Upper lobe of right lung (tissue), 1 donor: ENCODE results near the gene DRG1. TPM values are rescaled to one million over a fixed set of nuclear protein-coding genes. Genes with fewer than 3 reads are reported as not detected.
A peak's percentile ranks its signal among the peaks of the same experiment; 100 is the strongest.

ENCODE experiments used
- ATAC-seq: fragments of 200-7000 bp; cut with Tn5 transposase; one replicate; pipeline ENCODE4 v1.9.1; 2020; ENCODE audit warnings: mild to moderate bottlenecking, moderate library complexity
- DNase-seq: peaks from one replicate; pipeline ENCODE4 v3.0.0-alpha.2; 2020
- H3K27ac ChIP-seq: fragments of 200-600 bp; one replicate; pipeline ENCODE4 v1.8.0; 2022
- H3K27me3 ChIP-seq: fragments of 200-600 bp; one replicate; pipeline ENCODE4 v1.8.0; 2022; ENCODE audit warnings: mild to moderate bottlenecking
- H3K36me3 ChIP-seq: fragments of 200-600 bp; one replicate; pipeline ENCODE4 v1.8.0; 2022
- H3K4me1 ChIP-seq: fragments of 200-600 bp; one replicate; pipeline ENCODE4 v1.8.0; 2022
- H3K4me3 ChIP-seq: fragments of 200-600 bp; one replicate; pipeline ENCODE4 v1.8.0; 2022; ENCODE audit warnings: mild to moderate bottlenecking
- H3K9me3 ChIP-seq: fragments of 200-600 bp; one replicate; pipeline ENCODE4 v1.8.0; 2022
- CTCF ChIP-seq: fragments of 200-600 bp; IDR thresholded peaks from one replicate; pipeline ENCODE4 v1.8.0; 2022; ENCODE audit warnings: antibody characterized with exemption
- intact Hi-C: fragments of 100-400 bp; cut with DNase I; formaldehyde crosslinking; loops from one replicate; pipeline ENCODE4 v1.11.0; 2022
- total RNA-seq: library from RNA; stranded (reverse); fragmentation: NEBNext Ultra II Directional; extraction: Animal tissue kit (Norgen Biotek cat#: 25700); gene quantifications from one replicate; pipeline ENCODE4 v1.2.1, GENCODE V29; 2021
- donor health status: DM: no; HTN: yes; CAD: no; lungs with severe emphysema.

The DRG1 gene
- total RNA-seq, 1 donor from 2014 or later: 35.5 TPM

- Histone ChIP-seq H3K27ac (no peak overlapping the region), H3K27me3 (no peaks in the 10 kb centered on the region), H3K9me3 (no peaks in the 10 kb centered on the region), H3K4me3 (no peak overlapping the region), H3K4me1 (no peaks in the 10 kb centered on the region), H3K36me3 (peaks cover 95% of the 10 kb centered on the region)
- intact Hi-C loops: no loop called here
- ATAC-seq: no peak
- no peak for TF ChIP-seq CTCF
- no peak for DNase-seq
Measured at GRCh38 chr22:31443516-31443915, 44.1 kb downstream of the DRG1 start.

- Histone ChIP-seq H3K4me1 (no peaks in the 10 kb centered on the region), H3K27ac (no peak overlapping the region), H3K27me3 (no peaks in the 10 kb centered on the region), H3K9me3 (no peaks in the 10 kb centered on the region), H3K36me3 (peaks cover 74% of the 10 kb centered on the region), H3K4me3 (no peak overlapping the region)
- no peak for TF ChIP-seq CTCF
- DNase-seq: no peak
- no peak for ATAC-seq
- intact Hi-C loops: no loop called here
Measured at GRCh38 chr22:31445642-31446041, 46.2 kb downstream of the DRG1 start.

GRCh38 chr22:31446208-31446607 is 46.8 kb downstream of the DRG1 start:
- Histone ChIP-seq H3K4me1 (no peaks in the 10 kb centered on the region), H3K4me3 (no peak overlapping the region), H3K9me3 (no peaks in the 10 kb centered on the region), H3K36me3 (peaks cover 68% of the 10 kb centered on the region), H3K27me3 (no peaks in the 10 kb centered on the region), H3K27ac (no peak overlapping the region)
- intact Hi-C loops: no loop called here
- no peak for ATAC-seq
- DNase-seq: no peak
- TF ChIP-seq CTCF: no peak

- Histone ChIP-seq H3K36me3 (peaks cover 62% of the 10 kb centered on the region), H3K4me3 (no peak overlapping the region), H3K27ac (no peak overlapping the region), H3K4me1 (no peaks in the 10 kb centered on the region), H3K27me3 (no peaks in the 10 kb centered on the region), H3K9me3 (no peaks in the 10 kb centered on the region)
- intact Hi-C loops: no loop called here
- TF ChIP-seq CTCF: no peak
- no peak for DNase-seq
- no peak for ATAC-seq
Measured at GRCh38 chr22:31446767-31447166, 47.4 kb downstream of the DRG1 start.

GRCh38 chr22:31447337-31447736 is 47.9 kb downstream of the DRG1 start:
- TF ChIP-seq CTCF: no peak
- H3K36me3 ChIP-seq: peaks cover 57% of the 10 kb centered on the region
- ATAC-seq (no peak), DNase-seq (no peak)
- no peaks in the 10 kb centered on the region for H3K9me3 ChIP-seq
- no peaks in the 10 kb centered on the region for H3K27me3 ChIP-seq
- H3K27ac ChIP-seq: no peak overlapping the region
- no peaks in the 10 kb centered on the region for H3K4me1 ChIP-seq
- intact Hi-C loops: no loop called here
- H3K4me3 ChIP-seq: no peak overlapping the region

- Histone ChIP-seq H3K9me3 (no peaks in the 10 kb centered on the region), H3K36me3 (peaks cover 54% of the 10 kb centered on the region), H3K27me3 (no peaks in the 10 kb centered on the region), H3K27ac (no peak overlapping the region), H3K4me3 (no peak overlapping the region), H3K4me1 (no peaks in the 10 kb centered on the region)
- ATAC-seq (peak; percentile 40), DNase-seq (no peak)
- TF ChIP-seq CTCF: no peak
- intact Hi-C loops: no loop called here
Measured at GRCh38 chr22:31448382-31448781, 49.0 kb downstream of the DRG1 start.
